Smooth muscle cell (in vitro differentiated cells): ENCODE data around the gene GON4L. TPM values are rescaled to one million over a fixed set of nuclear protein-coding genes. Genes with fewer than 3 reads are reported as not detected.

Source experiments
- DNase-seq: peaks from one replicate; lab custom pipeline; 2025; ENCODE audit not compliant: unreplicated experiment; lab: John Stamatoyannopoulos, UW
- H2AFZ ChIP-seq: fragments of 200-600 bp; sonication (generic); 2 replicates; pipeline ENCODE4 v1.6.0; 2016; ENCODE audit warnings: antibody characterized with exemption, low read depth, mild to moderate bottlenecking
- H3F3A ChIP-seq: fragments of 200-600 bp; sonication (generic); 2 replicates; pipeline ENCODE4 v1.6.0; 2017; ENCODE audit warnings: antibody characterized with exemption, low read depth
- H3K27ac ChIP-seq: fragments of 200-600 bp; sonication (generic); 2 replicates; pipeline ENCODE4 v1.5.1; 2016; ENCODE audit warnings: low read depth, mild to moderate bottlenecking
- H3K27me3 ChIP-seq: fragments of 200-600 bp; sonication (generic); 2 replicates; pipeline ENCODE4 v1.6.1; 2016; ENCODE audit warnings: low read depth, mild to moderate bottlenecking
- H3K36me3 ChIP-seq: fragments of 200-600 bp; sonication (generic); 2 replicates; pipeline ENCODE4 v1.5.1; 2016; ENCODE audit warnings: low read depth
- H3K4me1 ChIP-seq: fragments of 200-600 bp; sonication (generic); 2 replicates; pipeline ENCODE4 v1.5.1; 2016; ENCODE audit warnings: low read depth
- H3K4me2 ChIP-seq: fragments of 200-600 bp; sonication (generic); 2 replicates; pipeline ENCODE4 v1.6.0; 2016; ENCODE audit warnings: mild to moderate bottlenecking
- H3K4me3 ChIP-seq: fragments of 200-600 bp; sonication (generic); 2 replicates; pipeline ENCODE4 v1.5.1; 2016; ENCODE audit warnings: mild to moderate bottlenecking
- H3K79me2 ChIP-seq: fragments of 200-600 bp; sonication (generic); 2 replicates; pipeline ENCODE4 v1.6.0; 2016; ENCODE audit warnings: low read depth, mild to moderate bottlenecking
- H3K9ac ChIP-seq: fragments of 200-600 bp; sonication (generic); 2 replicates; pipeline ENCODE4 v1.6.0; 2016; ENCODE audit warnings: low read depth
- H3K9me3 ChIP-seq: fragments of 200-600 bp; sonication (generic); replicated peaks from 2 replicates; pipeline ENCODE4 v1.5.1; 2016; ENCODE audit warnings: low read depth
- H4K20me1 ChIP-seq: fragments of 200-600 bp; sonication (generic); 2 replicates; pipeline ENCODE4 v1.6.0; 2016; ENCODE audit warnings: low read depth
- WGBS: methylation state at CpG from one replicate; pipeline ENCODE4 v1.1.7; 2016; ENCODE audit warnings: low lambda C conversion rate; 5-methylcytosine and 5-hydroxymethylcytosine counted together
- polyA plus RNA-seq: library from polyadenylated mRNA; unstranded; fragments of >200 nt; fragmentation: Nextera tagmentation; extraction: Ambion mirVana; gene quantifications from 2 replicates; pipeline ENCODE4 v1.2.1, GENCODE V29; 2016
- total RNA-seq: library from RNA; depleted of rRNA; stranded (reverse); fragments of >200 nt; gene quantifications from 2 replicates; pipeline ENCODE4 v1.2.3, GENCODE V29; 2014
- TF ChIP-seq, protein P1 (sequence below): fragments of 200-600 bp; sonication (generic); IDR thresholded peaks from 2 replicates; pipeline ENCODE4 v1.5.1; 2017; ENCODE audit warnings: borderline replicate concordance, mild to moderate bottlenecking, antibody characterized with exemption; ENCODE audit not compliant: insufficient read depth, poor library complexity, severe bottlenecking

GON4L gene
- total and polyA plus RNA-seq, 2 experiments from 2014 or later, result 21.0 to 40.8 TPM

DNA sequence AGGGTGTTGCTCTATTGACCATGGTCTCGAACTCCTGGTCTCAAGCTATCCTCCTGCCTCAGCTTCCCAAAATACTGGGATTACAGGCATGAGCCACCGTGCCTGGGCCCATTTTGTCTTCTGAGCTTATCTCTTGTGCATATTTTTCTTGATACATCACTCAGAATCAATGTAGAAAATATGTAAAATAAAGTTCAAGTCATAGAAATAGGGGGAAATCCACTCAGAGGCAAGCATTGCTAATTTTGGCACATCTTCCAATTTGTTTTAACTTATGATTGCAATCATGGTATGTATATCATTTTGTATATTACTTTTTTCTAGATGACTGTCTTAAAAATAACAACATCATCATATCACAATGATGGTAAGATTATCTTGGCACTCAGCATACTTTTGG is 32.6 kb upstream of the GON4L start:
- no peak overlapping the region for H2AFZ ChIP-seq
- peaks cover 5% of the 10 kb centered on the region for H3F3A ChIP-seq
- no peaks in the 10 kb centered on the region for H4K20me1 ChIP-seq
- H3K4me3 ChIP-seq, result no peak overlapping the region
- no peak for DNase-seq
- TF ChIP-seq, protein P1, sequence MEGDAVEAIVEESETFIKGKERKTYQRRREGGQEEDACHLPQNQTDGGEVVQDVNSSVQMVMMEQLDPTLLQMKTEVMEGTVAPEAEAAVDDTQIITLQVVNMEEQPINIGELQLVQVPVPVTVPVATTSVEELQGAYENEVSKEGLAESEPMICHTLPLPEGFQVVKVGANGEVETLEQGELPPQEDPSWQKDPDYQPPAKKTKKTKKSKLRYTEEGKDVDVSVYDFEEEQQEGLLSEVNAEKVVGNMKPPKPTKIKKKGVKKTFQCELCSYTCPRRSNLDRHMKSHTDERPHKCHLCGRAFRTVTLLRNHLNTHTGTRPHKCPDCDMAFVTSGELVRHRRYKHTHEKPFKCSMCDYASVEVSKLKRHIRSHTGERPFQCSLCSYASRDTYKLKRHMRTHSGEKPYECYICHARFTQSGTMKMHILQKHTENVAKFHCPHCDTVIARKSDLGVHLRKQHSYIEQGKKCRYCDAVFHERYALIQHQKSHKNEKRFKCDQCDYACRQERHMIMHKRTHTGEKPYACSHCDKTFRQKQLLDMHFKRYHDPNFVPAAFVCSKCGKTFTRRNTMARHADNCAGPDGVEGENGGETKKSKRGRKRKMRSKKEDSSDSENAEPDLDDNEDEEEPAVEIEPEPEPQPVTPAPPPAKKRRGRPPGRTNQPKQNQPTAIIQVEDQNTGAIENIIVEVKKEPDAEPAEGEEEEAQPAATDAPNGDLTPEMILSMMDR, result no peak
- H3K27me3 ChIP-seq, result no peaks in the 10 kb centered on the region
- H3K4me1 ChIP-seq, result peaks cover 4% of the 10 kb centered on the region
- H3K9me3 ChIP-seq, result no peaks in the 10 kb centered on the region
- WGBS, result 67% methylated on average over 2 of the region's 2 CpGs
- H3K36me3 ChIP-seq, result no peaks in the 10 kb centered on the region
- no peak overlapping the region for H3K4me2 ChIP-seq
- H3K9ac ChIP-seq, result no peak overlapping the region
- no peak overlapping the region for H3K27ac ChIP-seq
- H3K79me2 ChIP-seq, result no peaks in the 10 kb centered on the region

DNA sequence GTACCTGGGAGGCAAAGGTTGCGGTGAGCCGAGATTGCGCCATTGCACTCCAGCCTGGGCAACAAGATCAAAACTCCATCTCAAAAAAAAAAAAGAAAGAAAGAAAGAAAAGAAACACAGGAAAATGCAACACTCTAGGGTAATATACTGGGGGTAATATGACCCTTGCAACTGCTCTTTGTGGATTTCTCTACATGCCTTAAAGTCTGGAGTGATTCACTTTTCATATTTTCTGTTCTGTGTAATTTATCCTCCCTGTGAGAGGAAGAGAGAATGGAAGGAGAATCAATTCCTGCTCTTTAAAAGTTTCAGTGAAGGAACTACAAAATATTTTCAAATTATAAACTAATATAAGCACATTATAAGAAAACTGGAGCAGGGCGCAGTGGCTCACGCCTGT is 31.5 kb upstream of the GON4L start:
- TF ChIP-seq, protein P1, result no peak
- Histone ChIP-seq H3K27ac (no peak overlapping the region), H3K4me2 (no peak overlapping the region)

DNA sequence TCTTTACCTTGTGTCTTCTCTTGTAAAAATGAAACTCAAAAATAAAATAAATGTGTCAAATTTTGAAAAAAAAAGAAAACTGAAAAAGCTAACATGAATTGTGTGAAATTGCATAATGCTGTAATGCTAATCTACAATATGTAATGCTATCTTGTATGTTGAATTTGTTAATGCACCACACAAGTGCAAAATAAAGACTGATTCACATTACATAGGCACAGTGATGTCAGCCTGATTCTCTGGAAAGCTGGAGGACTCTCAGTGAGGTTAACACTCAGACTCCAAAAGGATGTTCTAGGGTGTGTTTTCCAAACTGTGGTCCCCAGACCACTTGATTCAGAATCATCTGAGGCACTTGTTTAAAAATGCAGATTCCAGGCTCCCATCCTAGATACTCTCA is 28.0 kb upstream of the GON4L start:
- H3K4me3 ChIP-seq, result no peak overlapping the region
- H3K27ac ChIP-seq, result no peak overlapping the region
- no peak overlapping the region for H2AFZ ChIP-seq
- H3K9me3 ChIP-seq, result no peaks in the 10 kb centered on the region
- no peak for DNase-seq
- no peaks in the 10 kb centered on the region for H3K4me1 ChIP-seq
- TF ChIP-seq, protein P1, result no peak
- no peaks in the 10 kb centered on the region for H3K27me3 ChIP-seq
- H3K36me3 ChIP-seq, result no peaks in the 10 kb centered on the region
- H4K20me1 ChIP-seq, result no peaks in the 10 kb centered on the region
- H3F3A ChIP-seq, result no peaks in the 10 kb centered on the region
- no peak overlapping the region for H3K9ac ChIP-seq
- no peaks in the 10 kb centered on the region for H3K79me2 ChIP-seq
- H3K4me2 ChIP-seq, result no peak overlapping the region

More for the DNA sequence above, 31.5 kb upstream of the GON4L start:
- Histone ChIP-seq H2AFZ (no peak overlapping the region), H3K79me2 (no peaks in the 10 kb centered on the region), H3K36me3 (no peaks in the 10 kb centered on the region), H4K20me1 (no peaks in the 10 kb centered on the region), H3K9ac (no peak overlapping the region), H3K27me3 (no peaks in the 10 kb centered on the region), H3F3A (no peaks in the 10 kb centered on the region), H3K4me1 (no peaks in the 10 kb centered on the region), H3K4me3 (no peak overlapping the region), H3K9me3 (no peaks in the 10 kb centered on the region)
- no peak for DNase-seq
- 100% methylated on average over 5 of the region's 5 CpGs for WGBS
